Esophagus squamous epithelium (tissue), 4 donors: ENCODE measurements around the gene KCNAB1.

Source experiments
- POLR2A ChIP-seq, 4 donors: fragments of 450-650 bp; IDR thresholded peaks; one replicate each; pipeline ENCODE4 v1.6.1; 2017; ENCODE audit warnings: antibody characterized with exemption in 4 of 4, mild to moderate bottlenecking in 4 of 4, moderate library complexity in 3 of 4
- TF ChIP-seq, protein P1 (sequence below), 6 experiments: fragments of 450-650 bp in 4 of 6; fragments of 200-600 bp in 2 of 6; sonication (generic) in 2 of 6; IDR thresholded peaks; one replicate each; pipeline ENCODE4 v1.5.1; 2016 to 2019; ENCODE audit warnings: antibody characterized with exemption in 6 of 6, mild to moderate bottlenecking in 4 of 6, moderate library complexity in 4 of 6

DNA sequence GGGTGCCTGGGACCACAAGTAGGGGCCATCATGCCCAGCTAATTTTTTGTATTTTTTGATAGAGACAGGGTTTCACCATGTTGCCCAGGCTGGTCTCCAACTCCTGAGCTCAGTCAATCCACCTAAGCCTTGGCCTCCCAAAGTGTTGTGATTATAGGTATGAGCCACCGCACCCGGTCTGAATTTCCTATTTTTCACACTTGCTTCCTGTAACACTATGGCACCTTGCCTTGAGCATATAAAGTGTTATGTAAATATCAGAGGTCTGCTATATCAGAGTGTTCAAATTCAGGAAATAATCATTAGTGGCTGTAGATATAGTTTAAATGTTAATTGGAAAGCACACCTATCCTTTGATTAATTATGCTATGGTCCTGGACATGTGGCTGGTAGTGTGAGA, 165.2 kb downstream of the KCNAB1 start:
- TF ChIP-seq, protein P1, sequence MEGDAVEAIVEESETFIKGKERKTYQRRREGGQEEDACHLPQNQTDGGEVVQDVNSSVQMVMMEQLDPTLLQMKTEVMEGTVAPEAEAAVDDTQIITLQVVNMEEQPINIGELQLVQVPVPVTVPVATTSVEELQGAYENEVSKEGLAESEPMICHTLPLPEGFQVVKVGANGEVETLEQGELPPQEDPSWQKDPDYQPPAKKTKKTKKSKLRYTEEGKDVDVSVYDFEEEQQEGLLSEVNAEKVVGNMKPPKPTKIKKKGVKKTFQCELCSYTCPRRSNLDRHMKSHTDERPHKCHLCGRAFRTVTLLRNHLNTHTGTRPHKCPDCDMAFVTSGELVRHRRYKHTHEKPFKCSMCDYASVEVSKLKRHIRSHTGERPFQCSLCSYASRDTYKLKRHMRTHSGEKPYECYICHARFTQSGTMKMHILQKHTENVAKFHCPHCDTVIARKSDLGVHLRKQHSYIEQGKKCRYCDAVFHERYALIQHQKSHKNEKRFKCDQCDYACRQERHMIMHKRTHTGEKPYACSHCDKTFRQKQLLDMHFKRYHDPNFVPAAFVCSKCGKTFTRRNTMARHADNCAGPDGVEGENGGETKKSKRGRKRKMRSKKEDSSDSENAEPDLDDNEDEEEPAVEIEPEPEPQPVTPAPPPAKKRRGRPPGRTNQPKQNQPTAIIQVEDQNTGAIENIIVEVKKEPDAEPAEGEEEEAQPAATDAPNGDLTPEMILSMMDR (IDR thresholded peaks at IDR 0.05), result no peak
- TF ChIP-seq POLR2A (IDR thresholded peaks at IDR 0.05), result no peak
